GM21423 (cell line): ENCODE data around the gene RHBDD1.
"Not testable (repeated sequence)": the region's sequence is repeated elsewhere in the genome, so short reads cannot be mapped to it uniquely, and the experiment has no call there.

Experiments used
- ATAC-seq: cut with Tn5 transposase; IDR thresholded peaks from one replicate; pipeline ENCODE4 v1.9.1; 2021; ENCODE audit warnings: mild to moderate bottlenecking, moderate library complexity; ENCODE audit not compliant: unreplicated experiment

Gene RHBDD1

GRCh38 chr2:226799211-226799975 lies 36.5 kb upstream of the RHBDD1 start, which contains the start of gene IRS1:
IRS1 (minus strand) TSS chr2:226799820; CDS start chr2:226798738, 1,082 bp downstream.
- ATAC-seq = peak; percentile 33

DNA sequence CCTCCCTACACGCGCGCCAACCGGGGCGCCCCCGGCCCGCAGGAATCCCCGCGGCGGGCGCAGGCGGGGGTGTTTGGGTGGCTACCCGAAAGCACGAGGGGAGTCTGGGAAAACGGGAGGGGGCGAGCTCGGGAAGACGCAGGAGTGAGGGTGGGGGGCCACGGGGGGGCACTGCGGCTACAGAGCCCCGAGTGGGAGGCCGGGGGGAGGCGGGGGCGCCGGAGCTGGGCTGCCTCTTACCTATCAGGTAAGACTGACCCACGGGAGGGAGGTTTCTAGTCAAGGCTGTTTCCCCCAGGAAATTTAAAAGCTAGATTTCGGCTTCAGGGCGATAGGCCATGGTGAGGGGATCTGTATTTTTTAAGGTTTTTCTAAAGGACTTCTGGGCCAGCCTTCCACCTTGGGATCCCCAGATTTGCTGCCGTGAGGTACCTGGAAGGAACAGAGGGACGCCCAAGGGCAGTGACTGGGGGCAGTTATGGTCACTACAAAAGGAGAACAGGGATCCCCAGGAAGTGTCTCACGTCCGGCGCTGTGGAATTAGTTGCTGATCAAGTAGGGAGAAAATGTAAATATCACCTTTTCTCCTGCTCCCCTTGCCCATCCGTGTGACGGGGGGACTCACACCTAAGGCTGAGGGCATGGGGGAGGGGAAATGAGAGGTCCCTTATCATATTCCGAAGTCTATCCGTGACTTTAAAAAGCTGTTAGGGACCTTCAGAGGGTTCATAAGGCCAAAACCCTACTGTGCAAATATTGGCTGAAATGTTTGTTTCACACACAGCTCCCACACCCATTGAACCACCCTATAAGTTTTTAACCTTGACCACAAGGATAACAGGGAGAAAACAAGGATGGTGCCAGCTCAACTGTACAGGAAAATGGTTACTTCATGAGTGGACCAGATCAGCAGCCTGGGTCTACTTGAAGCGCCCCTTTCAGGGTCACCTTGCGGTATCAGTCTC lies 35.6 kb upstream of the RHBDD1 start:
- ATAC-seq = no peak

DNA sequence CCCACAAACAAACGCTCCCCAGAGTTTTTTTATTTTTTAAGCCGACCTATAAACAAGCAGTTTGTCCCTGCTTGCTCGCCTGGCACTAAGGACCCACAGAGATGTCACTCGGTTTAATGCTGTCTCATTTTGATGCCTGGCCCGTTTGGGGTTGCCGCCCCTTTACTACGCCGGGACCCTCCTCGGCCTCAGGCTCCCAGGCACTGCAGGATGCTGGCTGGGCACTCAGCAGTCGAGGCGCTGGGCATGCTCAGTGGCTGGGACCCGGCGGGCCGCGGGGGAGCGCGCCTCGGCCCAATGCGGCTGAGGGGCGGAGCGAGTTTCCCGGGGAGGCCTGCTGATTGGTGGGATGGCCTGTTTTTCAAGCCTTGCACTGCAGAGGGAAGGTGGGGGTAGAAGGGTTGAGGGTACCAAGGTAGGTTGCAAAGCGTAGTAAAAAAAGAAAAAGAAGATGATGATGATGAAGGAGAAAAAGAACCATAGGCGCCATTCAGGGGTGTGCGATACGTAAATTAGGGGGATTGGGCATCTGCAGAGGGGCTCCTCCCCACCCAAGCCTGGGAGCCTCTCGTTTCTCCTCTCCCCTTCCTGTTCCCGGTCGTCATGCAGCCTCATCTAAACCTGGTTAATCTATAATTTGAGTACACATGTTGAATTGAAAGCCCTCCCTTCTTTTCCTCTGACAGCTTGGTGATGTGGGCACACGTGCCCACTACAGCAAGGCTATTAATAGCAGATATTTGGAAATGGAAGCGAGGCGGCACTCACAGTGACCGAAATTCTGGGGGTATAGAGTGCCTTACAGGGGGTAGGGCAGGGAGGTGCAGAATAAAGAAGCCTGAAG lies 34.7 kb upstream of the RHBDD1 start:
- peak; percentile 84 for ATAC-seq

GRCh38 chr2:226802573-226802972 lies 33.3 kb upstream of the RHBDD1 start:
- ATAC-seq = no peak

DNA sequence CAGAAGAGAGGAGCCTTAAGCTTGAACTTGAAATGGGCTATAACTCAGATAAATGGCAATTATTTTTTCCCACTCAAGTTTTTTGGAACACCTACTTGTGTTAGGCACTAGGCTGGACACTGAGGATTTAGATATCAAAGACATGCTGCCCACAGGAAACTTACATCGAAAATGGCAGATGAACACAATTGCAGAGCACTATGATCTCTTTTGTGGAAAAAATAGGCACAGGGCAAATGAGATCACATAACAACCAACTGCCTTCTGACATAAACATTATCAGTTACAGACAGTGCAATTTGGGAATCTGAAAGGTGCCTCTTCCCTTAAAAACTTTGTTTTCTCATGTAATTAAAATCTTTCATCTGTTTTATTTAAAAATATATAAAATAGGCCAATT lies 32.4 kb upstream of the RHBDD1 start:
- ATAC-seq = no peak

DNA sequence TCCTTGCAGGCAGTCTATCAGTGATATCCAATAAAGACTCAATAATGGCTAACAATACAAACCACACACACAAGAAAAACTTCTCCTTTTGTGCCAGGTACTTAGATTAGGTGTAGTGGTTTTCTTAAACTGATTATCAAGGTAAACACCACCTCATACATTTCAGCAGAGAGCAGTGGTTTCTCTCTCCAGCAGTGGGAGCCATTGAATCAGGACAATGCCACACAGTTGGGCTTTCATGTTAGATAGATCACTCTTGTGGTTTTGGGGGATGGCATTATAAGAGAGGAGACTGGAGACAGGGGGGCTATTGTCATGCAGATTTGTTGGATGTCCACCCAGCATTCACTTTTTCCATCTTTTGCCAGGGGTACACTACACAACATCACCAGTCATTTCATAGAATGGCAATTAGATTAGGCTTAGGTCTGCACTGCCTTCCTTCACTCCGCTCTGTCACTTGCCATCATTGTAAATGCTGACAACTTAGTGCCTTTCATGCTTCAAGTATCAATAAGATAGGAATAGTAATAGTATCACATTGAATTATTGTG lies 22.6 kb upstream of the RHBDD1 start:
- no peak for ATAC-seq

- ATAC-seq = no peak
These were observed 16.9 kb upstream of the RHBDD1 start for GRCh38 chr2:226818930-226819329.

DNA sequence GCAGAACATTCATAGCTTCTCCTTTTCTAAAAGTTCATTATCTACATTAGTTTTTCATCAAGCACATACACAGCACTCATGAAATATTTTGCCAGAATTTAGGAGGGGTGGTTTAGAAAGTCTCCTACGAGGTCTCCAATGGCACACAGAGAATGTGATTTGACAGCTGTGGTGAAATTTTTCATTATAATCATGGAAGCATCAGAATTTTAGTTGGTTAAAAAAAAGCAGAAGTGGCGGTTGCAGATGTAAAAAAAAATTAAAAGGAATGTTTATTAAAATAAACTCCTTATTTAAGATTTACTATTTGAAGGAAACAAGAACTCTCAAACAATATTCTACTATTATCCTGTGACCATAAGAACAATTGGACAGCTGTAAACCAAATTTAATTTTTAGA lies 10.8 kb upstream of the RHBDD1 start:
- no peak for ATAC-seq

- ATAC-seq = no peak
These were observed 7.7 kb upstream of the RHBDD1 start for GRCh38 chr2:226828191-226828590.

DNA sequence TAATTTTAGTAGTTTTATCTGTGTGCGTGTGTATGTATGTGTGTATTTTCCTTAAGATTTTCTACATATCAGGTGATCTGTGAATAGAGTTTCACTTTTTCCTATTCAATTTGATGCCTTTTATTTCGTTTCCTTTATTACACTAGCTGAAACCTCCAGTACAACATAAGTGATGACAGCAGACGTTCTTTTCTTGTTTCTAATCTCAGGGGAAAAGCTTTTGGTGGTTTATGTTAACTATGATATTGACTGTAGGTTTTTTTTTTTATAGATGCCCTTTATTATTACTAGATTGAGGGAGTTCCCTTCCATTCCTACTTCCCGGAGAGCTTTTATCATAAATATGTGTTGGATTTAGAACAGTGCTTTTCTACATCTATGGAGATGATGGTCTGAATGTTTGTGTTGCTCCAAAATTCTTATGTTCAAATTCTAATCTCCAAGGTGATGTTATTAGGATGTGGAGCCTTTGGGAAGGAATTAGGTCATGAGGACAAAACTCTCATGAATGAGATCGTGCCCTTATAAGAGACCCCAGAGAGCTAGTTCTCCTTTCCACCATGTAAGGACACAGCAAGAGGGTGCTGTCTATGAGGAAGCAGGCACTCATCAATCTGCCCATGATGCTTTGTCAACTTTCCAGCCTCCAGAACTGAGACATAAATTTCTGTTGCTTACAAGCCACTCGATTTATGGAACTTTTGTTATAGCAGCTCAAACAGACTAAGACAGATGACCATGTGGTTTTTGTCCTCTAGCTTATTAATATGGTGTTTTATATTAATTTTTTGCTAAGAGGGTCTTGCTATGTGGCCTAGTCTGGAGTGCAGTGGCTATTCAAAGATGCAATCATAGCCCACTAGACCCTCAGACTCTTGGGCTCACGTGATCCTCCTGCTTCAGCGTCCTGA lies 5.9 kb upstream of the RHBDD1 start:
- ATAC-seq = no peak

GRCh38 chr2:226831266-226831665 lies 4.6 kb upstream of the RHBDD1 start:
- no peak for ATAC-seq

DNA sequence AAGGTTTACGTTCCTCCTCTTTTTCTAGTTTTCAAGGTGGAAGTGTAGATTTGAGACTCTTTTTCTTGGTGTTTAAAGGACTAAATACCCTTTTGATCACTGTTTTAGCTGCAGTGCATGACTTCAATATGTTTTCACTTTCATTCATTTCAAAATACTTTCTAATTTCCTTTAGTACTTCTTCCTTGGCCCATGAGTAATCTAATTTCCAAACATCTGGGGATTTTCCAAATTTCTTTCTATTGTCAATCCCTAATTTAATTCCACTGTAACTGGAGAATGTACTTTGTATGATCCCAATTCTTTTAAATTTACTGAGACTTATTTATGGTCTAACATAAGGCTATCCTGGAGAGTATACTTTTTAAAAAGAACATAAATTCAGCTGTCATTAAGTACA lies 3.8 kb upstream of the RHBDD1 start:
- ATAC-seq = no peak

DNA sequence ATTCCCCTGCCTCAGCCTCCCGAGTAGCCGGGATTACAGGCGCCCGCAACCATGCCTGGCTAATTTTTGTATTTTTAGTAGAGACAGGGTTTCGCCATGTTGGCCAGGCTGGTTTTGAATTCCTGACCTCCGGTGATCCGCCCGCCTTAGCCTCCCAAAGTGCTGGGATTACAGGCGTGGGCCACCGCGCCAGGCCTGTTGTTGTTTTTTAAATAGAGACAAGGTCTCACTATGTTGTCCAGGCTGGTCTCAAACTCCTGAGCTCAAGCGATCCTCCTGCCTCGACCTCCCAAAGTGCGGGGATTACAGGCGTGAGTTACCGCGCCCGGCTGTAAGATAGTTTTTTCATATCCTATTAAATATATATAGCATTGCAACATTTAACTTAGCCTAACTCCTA lies 974 bp upstream of the RHBDD1 start:
- ATAC-seq = not testable (repeated sequence)

DNA sequence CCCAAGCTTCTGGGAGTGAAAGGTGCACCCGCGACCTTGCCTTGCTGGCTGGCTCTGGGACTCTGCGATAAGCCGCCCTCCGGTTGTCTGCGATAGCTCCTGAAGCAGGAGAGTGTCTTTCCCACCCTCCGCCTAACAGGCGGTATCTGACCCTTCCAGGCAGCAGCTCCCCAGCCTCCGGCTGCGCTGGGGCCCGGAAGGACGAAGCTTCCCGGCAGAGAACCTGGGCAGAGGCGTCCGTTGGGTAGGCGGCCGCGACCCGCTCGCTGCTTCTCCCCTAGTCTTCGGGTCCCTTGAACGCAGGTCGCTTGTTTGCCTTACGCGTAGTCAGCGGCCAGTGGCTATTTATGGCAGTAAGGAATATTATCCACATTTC lies 446 bp upstream of the RHBDD1 start:
- ATAC-seq = peak; percentile 24

DNA sequence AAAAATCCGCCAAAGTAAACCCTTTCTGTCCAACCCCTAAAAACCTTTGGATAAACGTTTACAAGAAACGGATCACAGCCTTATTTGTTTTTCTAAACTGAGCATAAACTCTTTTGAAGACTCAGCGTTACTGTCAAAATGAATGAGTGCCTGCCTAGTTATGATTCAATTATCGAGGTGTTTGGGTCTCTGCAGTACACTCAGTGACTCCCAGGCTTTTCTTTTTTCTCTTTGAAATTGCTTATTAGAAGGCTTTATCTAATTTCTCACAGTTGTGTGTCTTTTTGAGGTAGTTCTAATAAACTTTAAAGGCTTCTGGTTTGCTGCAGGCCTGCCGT lies 663 bp downstream of the RHBDD1 start:
- ATAC-seq = peak; percentile 2

- ATAC-seq = no peak
These were observed 1.5 kb downstream of the RHBDD1 start for GRCh38 chr2:226837334-226837733.

DNA sequence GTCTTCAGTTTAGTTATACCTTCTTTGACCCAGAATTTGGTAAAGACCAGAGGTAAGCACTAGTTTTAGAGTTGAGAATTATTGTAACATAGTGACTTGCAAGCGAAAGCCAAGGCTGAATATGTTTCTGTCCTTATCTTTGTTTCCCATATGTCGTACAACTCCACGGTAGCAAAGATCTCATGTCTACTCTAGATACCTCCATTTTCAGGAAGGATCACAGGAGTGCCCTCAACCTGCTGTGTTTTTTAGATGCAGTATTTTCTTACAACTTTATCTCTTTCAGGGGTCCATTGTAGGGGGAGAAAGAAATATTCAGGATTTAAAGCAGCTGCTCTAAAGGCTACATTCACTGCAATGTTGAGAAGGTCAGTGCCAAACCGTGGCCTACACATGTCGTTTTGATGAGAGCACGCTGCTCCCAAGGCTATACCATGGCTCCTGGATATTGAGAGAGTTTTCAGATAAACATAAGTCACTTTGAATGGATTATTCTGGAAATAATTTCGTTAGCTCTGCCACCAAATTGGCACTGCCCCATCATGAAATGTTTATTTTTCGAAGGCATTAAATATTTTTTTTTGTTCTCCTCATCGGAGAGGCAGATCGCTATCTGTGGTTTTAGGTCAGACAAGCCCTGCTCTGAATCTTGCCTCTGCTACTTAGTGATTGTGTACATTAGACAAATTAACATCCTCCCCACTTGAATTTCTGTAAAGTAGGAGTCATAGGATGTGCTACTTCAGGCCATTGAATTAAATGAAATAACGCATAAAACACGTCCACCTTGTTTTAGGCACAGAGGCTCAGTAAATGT lies 2.1 kb downstream of the RHBDD1 start:
- ATAC-seq = no peak

DNA sequence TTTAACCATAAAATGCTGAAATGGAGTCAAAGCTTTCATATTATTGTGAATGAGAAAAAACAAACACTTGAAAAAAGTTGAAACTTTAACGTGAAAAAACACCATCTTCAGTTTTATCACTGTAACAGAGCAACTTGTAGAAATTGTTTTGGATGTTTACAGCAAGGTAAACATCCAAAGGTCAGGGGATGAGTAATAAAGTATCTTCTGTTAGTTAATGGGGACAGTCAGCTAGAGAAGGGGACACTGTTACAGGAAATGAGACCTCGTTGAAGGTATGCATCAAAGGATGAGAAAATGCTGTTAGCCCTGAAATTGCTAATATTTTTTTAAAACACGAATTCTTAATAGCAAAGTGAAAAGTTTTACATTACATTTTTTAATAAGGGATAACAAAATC lies 2.9 kb downstream of the RHBDD1 start:
- ATAC-seq = no peak

DNA sequence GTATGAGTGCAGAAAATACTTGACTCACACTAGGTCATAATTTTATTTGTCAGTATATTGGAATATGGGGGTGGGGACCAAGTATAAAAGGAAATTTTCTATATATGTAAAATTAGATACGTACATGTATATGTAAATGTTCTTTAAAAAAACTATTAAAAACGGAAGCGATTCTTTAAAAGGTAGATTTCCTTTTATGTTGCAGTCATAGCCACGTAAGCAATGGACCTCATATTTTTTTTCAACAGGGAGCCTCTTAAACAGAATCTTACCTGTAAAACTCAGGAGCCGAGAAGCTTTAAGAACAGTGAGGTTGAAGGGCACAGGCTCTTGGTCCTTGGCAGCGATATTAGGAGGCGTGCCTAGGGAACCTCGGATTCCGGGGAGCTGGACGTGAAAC lies 3.3 kb downstream of the RHBDD1 start:
- no peak for ATAC-seq
